ENCODE data around the gene KLF13. TPM values are rescaled to one million over a fixed set of nuclear protein-coding genes. Genes with fewer than 3 reads are reported as not detected.

Gene KLF13
- total and polyA plus RNA-seq, 10 of the 15 experiments (the other 5 are each of a cell fraction or from before 2014, with no cell fraction given), result 20.3 to 109 (median 51.4) TPM

DNA sequence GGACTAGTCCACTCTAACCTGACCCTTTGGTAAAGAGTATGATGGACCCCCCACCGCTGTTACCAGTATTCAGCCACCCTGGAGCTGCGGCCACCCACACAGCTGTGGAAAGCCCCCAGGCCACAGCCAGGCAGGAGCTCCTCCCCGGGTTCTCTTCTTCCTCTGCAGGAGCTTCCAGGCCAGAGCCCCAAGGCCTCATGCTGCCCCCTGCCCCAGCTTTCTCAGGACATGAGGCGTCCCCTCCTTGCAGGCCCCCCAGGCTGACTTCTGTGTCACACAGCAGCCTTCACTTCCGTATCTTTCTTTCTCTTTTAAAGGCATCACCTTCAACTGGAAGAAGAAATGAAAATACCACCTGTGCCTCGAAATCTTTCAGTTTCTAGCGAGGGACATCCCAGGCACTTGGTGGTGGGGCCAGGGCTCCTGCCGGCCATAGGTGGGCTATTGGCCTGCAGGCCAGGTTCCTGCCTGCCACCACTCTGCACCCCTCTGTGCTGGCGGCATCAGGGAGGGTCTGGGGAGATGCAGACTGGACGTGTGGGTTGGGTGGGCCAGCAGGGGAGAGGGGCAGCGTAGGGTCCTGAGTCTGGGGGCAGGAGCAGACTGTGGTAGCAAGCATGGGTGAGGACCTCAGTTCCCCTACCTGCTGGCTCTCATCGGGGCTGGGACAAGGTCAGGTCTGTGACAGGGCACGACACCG is 19.9 kb downstream of the KLF13 start (continued):
- TF ChIP-seq ETV6 (conservative IDR thresholded peaks at IDR 0.05 in 1 of 2, IDR thresholded peaks at IDR 0.05 in 1 of 2; ENCODE audit: borderline replicate concordance in 1 of 2, low read depth in 1 of 2) (peak in 1 of 2 experiments; percentile 63; a peak in 1 of 4 replicates), SRF (IDR thresholded peaks at IDR 0.05; ENCODE audit: low read depth in 2 of 2, low read length in 2 of 2) (peak in 1 of 2 experiments; percentile 38; a peak in 1 of 4 replicates), SMC3 (IDR thresholded peaks at IDR 0.05; ENCODE audit: borderline replicate concordance, low read length) (no peak), IRF4 (IDR thresholded peaks at IDR 0.05; ENCODE audit: low read depth, low read length) (0 out of 2 replicates have a peak, but pooled peaks have one; percentile 15), MYC (IDR thresholded peaks at IDR 0.05; ENCODE audit: insufficient read depth, insufficient read length, insufficient replicate concordance, low read length, severe bottlenecking) (no peak), NFIC (IDR thresholded peaks at IDR 0.05; ENCODE audit: low read depth, low read length) (peak; percentile 57; the same call in 1 of the 2 replicates), POU2F2 (IDR thresholded peaks at IDR 0.05; ENCODE audit: borderline replicate concordance, low read depth, low read length) (no peak), WRNIP1 (IDR thresholded peaks at IDR 0.05; ENCODE audit: borderline replicate concordance, low read depth, low read length) (no peak), CBFB (IDR thresholded peaks at IDR 0.05; ENCODE audit: low read depth) (no peak), CBX5 (IDR thresholded peaks at IDR 0.05; ENCODE audit: low read depth) (no peak), MYB (IDR thresholded peaks at IDR 0.05; ENCODE audit: borderline replicate concordance, low read depth, low read length) (no peak), MTA3 (IDR thresholded peaks at IDR 0.05; ENCODE audit: borderline replicate concordance, low read length) (no peak), TBL1XR1 (IDR thresholded peaks at IDR 0.05; ENCODE audit: low read depth, low read length) (peak; percentile 39; the same call in 1 of the 2 replicates), DPF2 (IDR thresholded peaks at IDR 0.05) (0 out of 2 replicates have a peak, but pooled peaks have one; percentile 76), TCF3 (IDR thresholded peaks at IDR 0.05; ENCODE audit: borderline replicate concordance, insufficient read depth, low read depth, low read length) (peak; percentile 81), NFXL1 (IDR thresholded peaks at IDR 0.05; ENCODE audit: borderline replicate concordance) (no peak), EGR1 (IDR thresholded peaks at IDR 0.05; ENCODE audit: borderline replicate concordance in 1 of 2, low read depth in 2 of 2, low read length in 2 of 2) (peak in 1 of 2 experiments; percentile 29; a peak in 1 of 3 replicates), ATF7 (IDR thresholded peaks at IDR 0.05; ENCODE audit: low read depth) (no peak), POLR2A (IDR thresholded peaks at IDR 0.05; ENCODE audit: low read depth, low read length) (peak; percentile 70), SPI1 (IDR thresholded peaks at IDR 0.05; ENCODE audit: borderline replicate concordance, insufficient read depth, low read depth, low read length) (peak; percentile 73; the same call in 1 of the 2 replicates), HDGF (IDR thresholded peaks at IDR 0.05) (peak; percentile 39; the same call in 1 of the 2 replicates), MTA2 (IDR thresholded peaks at IDR 0.05; ENCODE audit: low read depth) (no peak)
- TF ChIP-seq, protein P1, sequence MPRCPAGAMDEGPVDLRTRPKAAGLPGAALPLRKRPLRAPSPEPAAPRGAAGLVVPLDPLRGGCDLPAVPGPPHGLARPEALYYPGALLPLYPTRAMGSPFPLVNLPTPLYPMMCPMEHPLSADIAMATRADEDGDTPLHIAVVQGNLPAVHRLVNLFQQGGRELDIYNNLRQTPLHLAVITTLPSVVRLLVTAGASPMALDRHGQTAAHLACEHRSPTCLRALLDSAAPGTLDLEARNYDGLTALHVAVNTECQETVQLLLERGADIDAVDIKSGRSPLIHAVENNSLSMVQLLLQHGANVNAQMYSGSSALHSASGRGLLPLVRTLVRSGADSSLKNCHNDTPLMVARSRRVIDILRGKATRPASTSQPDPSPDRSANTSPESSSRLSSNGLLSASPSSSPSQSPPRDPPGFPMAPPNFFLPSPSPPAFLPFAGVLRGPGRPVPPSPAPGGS (IDR thresholded peaks at IDR 0.05; ENCODE audit: borderline replicate concordance, insufficient read depth, low read depth, low read length, poor library complexity, severe bottlenecking), result peak; percentile 31
- TF ChIP-seq, protein P2, sequence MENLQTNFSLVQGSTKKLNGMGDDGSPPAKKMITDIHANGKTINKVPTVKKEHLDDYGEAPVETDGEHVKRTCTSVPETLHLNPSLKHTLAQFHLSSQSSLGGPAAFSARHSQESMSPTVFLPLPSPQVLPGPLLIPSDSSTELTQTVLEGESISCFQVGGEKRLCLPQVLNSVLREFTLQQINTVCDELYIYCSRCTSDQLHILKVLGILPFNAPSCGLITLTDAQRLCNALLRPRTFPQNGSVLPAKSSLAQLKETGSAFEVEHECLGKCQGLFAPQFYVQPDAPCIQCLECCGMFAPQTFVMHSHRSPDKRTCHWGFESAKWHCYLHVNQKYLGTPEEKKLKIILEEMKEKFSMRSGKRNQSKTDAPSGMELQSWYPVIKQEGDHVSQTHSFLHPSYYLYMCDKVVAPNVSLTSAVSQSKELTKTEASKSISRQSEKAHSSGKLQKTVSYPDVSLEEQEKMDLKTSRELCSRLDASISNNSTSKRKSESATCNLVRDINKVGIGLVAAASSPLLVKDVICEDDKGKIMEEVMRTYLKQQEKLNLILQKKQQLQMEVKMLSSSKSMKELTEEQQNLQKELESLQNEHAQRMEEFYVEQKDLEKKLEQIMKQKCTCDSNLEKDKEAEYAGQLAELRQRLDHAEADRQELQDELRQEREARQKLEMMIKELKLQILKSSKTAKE (IDR thresholded peaks at IDR 0.05; ENCODE audit: low read depth, poor library complexity, severe bottlenecking), result no peak
- TF ChIP-seq, protein P3, sequence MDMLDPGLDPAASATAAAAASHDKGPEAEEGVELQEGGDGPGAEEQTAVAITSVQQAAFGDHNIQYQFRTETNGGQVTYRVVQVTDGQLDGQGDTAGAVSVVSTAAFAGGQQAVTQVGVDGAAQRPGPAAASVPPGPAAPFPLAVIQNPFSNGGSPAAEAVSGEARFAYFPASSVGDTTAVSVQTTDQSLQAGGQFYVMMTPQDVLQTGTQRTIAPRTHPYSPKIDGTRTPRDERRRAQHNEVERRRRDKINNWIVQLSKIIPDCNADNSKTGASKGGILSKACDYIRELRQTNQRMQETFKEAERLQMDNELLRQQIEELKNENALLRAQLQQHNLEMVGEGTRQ (IDR thresholded peaks at IDR 0.05; ENCODE audit: borderline replicate concordance, low read depth, low read length), result no peak
